ENCODE measurements around the gene CRIP2.
A peak's percentile ranks its signal among the peaks of the same experiment; 100 is the strongest.

CRIP2 gene

DNA sequence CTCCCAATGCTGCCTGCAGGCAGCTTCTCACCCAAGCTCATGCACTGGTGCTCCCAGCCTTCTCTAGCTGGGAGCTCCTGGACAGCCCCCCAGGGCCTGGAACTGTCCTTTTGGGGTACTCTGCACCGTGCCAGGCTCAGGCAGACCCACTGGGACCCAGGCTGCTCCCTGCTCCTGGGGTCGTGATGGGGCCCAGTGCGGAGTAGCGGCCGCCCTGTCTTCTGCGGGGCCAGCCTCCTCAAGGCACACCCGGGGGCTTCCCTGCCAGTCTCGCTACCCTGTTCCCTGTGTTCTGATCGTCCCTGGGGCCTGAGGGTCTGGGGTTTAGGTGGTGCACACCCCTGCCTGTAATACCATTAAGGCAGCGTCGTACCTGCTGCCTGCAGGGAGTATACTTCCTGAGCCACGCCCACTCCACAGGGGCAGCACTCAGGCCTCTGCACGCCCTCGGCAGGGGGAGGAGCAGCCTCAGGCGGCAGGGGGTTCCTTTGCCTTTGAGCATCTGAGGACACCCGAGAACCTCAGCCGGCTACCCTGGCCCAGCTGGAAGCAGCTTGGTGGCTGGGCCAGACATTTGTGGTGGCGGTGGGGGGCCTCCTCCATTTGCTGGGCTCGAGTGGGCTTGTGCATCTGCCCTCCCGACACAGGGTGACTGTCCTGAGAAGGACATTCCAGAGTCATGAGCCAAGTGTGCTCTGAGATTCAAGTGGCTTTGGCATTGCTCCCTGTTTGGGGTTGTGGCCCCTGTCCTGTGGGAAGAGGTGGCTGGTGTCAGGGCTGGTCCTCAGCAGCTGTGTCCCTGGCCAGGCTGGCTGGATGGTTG, 9.2 kb upstream of the CRIP2 start:
- DNase-seq, result peak; percentile 22

DNA sequence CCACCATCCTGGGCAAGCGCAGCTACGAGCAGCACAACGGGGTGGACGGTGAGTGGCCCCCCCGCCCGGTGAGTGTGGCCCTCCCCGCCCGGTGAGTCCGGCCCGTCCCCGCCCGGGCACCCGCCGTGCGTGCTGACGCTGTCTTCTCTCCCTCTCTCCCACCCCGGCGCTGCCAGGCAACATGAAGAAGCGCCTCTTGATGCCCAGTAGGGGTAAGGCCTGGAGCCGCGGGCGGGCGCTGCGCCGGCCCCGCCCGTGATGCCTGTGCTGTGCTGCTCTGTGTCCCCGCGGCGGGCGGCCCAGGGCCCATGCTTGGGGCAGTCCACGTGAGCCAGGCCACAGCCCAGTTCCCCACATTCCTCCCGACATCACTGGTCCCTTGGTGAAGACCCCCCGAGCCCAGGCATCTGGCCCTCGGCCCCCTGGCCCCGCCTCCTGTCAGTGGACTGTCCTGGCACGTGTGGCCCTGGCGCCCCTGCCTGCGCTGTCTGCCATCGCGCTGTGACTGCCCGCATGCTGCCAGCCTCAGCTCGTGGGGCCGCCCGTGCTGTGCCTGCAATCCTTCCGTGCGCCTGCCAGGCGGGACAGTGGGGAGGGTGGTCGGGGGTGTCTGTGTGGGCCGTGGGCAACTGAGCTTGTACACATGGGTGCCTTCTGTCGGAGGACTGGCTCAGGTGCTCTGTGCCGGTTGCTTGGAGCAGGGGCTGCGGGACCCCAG, 7.9 kb upstream of the CRIP2 start:
- DNase-seq, result no peak

DNA sequence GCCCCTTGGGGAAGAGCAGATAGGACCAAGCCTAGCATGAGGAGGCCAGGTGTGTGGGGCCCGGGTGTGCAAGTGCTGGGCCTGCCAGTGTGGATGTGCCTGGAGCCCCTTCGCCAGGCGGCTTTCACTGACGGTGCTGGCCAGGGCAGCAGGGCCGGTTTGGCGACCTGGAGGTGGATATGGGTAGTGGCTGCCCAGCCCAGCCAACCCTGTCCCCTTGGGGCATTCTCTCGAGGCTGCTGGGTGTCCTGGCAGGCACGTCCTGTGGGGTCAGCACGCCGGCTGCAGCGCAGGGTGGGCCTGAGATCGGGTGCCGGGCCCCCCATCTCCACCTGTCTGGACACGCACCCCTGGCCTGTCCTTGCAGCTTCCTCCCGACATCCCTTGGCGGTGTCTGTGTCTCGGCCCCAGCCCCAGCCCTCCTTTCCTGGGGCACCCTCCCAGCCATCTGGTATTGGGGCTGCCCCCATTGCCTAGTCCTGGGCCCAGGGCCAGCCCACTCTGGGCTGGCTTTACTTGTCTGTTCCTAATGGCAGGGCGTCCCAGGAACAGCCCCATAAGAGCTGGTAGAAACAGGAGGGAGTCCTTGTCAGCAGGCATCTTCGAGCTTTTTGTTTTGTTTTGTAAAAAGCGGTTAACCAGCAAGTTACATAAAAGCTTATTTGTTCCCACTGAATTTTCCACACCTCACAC, 7.2 kb upstream of the CRIP2 start:
- DNase-seq, result no peak

DNA sequence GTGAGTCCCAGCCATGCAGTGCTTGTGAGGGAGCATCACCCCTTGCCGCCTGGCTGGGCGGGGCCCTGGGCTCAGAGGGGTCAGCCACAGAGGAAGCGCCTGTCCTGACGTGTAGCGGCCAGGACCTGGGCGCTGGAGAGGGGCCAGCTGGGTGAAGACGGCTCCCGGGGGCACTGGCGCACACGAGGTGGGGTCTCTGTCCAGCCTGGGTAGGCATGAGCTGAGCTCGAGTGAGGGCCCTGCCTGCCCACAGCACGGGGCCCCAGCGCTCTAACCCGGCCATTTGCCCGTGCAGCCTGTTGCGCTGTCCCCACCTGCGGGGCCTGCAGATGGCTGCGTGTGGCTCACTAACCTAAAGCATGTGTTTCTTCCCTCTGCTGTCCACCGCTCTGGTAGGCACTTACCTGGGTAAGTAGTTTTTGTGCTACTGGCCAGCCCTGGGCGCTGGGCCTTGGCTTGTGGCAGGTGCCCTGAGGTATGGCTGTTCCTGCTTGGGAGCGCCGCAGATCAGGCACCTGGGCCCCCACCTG, 6.6 kb upstream of the CRIP2 start:
- no peak for DNase-seq

DNA sequence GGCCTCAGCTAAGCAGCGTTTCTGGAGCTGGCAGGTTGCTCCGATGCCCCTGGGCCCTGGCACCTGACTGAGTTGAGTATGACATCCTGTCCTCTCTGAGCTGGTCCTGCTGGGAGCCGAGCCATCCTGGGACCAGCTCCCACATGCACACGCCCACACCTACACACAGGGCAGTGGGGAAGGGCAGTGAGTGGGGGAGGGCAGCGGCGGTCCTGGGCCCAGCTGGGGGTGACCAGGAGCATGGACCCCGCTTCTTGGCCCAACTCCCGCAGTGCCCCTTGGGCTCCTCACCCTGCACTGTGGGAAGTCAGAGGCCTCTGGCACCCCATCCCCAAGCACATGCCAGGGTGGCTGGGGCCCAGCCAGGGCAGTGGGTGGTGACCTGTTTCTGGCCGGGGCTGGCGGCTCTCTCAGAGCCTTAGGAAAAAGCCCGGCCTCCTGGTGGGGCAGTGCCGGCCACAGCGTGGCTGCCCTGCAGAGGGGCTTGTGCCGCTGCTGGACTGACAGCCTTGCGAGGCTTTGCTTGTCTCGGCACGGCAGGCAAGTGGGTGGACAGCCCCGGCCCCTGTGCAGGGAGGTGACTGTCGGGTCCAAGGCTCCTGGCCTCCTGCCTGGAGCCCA, 5.9 kb upstream of the CRIP2 start:
- no peak for DNase-seq

DNA sequence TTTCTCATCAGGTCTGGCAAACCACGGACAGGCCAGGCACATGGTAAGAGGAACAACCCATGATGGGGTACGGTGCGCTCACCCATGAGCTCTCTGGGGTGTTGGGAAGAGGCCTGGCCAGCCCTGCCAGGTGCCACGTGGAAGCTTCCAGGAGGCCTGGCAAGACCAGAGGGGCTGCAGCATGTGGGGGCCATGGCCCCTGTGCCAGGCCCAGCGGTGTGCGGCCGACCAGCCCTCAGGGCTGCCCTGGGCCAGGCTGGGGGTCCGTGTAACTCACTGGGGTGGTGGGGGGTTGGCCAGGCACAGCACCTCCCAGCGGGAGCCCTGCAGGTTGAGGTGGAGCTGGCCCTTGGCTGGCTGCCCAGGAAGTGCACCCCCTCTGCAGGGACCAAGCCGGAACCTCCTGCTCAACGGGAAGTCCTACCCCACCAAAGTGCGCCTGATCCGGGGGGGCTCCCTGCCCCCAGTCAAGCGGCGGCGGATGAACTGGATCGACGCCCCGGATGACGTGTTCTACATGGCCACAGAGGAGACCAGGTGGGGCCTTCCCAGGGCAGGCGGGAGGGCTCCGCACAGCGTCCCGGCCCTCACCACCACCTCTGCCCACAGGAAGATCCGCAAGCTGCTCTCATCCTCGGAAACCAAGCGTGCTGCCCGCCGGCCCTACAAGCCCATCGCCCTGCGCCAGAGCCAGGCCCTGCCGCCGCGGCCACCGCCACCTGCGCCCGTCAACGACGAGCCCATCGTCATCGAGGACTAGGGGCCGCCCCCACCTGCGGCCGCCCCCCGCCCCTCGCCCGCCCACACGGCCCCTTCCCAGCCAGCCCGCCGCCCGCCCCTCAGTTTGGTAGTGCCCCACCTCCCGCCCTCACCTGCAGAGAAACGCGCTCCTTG, 4.9 kb upstream of the CRIP2 start:
- no peak for DNase-seq

DNA sequence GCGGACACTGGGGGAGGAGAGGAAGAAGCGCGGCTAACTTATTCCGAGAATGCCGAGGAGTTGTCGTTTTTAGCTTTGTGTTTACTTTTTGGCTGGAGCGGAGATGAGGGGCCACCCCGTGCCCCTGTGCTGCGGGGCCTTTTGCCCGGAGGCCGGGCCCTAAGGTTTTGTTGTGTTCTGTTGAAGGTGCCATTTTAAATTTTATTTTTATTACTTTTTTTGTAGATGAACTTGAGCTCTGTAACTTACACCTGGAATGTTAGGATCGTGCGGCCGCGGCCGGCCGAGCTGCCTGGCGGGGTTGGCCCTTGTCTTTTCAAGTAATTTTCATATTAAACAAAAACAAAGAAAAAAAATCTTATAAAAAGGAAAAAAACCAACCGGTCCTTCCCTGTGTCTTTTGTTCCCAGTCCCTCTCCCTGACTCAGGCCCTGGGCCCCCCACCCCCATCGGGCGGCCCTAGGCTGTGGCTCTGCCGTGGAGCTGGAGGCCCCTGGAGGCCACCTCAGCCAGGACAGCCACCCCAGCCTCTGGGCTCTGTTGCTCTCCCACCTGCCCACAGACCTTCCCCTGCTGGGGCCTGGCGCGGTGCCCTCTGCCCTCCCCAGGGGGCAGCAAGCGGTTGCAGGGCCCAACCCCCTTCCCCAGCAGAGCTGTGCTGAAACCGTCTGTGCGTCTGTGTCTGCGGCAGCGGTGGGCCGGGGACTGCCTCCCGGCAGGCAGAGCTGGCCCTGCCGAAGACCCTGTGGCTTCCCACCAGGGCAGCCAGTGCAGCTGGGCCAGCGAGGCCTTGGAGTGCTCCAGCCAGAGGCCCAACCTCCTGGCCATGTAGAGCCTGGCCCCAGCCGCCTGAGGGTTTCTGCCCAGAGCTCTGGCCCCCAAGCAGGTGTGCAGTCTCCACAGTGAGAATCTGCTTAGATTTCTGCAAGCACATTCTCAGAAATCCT, 4.0 kb upstream of the CRIP2 start:
- peak; percentile 19 for DNase-seq

DNA sequence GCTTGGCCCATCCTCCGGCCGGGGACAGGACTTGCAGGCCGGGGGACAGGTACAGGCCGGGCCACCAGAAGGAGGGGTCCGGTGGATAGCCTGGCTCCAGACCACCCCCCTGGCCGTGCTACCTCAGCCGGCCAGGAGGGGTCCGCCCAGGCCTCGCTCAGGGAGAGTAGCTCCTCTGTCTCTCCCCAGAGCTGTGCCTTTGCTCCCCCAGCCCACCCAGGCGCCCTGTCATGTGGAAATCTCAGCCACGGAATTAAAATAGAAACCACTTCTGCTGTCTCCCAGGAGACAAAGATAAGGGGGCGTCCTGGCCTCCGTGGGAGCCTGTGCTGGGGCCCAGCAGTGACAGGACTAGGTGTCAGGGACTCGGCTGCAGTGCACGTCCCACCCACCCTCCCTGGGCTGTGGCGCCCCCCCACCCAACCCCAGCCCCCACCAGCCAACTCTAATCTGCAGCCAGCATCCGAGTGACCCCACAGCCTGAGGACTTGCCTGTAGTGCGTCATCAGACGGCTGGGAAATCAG, 3.3 kb upstream of the CRIP2 start:
- no peak for DNase-seq

DNA sequence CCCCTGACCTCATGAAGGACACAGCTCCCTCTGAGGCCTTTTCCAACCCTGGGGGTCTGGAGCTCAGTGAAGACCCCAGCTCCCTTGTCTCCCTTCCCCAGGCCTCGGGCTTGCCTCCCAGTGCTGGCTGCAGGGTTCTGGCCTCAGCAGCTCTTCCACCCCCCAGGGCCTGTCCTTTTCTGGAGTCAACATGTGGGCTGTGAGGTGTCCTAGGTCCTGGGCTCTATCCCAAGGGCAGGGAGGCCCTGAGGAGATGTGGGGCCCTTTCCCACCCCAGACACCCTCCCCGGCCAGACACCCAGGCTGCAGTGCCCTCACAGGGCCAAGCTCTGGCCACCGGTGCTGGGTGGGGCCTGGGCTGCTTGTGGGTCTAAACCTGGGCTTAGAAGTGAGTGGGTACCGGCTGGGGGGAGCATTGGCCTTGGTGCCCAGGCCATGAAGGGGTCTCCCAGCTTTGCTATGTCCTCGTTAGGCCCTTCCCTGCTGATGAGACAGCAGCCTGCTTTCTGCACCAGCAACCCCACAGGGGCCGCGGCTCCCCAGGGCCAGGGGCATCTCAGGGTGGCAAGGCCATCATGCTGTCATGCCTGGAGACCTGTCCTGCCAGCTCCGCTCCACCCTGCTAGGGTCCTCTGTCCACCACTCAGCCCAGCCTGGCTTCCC, 2.7 kb upstream of the CRIP2 start:
- DNase-seq, result no peak

DNA sequence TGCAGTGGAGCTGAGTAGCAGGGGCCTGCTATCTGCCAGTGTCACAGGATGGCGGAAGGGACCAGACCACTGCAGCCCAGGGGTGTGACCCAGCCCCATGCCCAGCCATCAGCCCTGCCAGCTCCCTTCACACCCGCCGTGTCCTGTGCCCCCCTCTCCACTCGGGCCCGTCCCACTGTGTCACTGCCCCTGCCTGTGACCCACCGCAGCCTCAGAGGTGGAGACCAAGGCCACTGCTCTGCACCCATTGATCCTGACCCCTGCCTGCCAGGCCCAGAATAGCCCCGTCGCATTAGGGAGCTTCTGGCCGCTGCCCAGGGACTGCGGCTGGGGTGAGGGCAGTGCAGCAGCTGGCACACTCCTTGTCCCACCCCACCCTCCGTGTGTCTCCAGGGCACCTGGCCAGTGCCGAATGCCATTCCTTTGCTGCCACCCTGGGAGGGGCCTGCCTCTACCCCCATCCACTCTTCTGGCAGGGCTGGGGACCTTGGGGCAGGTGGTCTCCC, 2.1 kb upstream of the CRIP2 start:
- no peak for DNase-seq

DNA sequence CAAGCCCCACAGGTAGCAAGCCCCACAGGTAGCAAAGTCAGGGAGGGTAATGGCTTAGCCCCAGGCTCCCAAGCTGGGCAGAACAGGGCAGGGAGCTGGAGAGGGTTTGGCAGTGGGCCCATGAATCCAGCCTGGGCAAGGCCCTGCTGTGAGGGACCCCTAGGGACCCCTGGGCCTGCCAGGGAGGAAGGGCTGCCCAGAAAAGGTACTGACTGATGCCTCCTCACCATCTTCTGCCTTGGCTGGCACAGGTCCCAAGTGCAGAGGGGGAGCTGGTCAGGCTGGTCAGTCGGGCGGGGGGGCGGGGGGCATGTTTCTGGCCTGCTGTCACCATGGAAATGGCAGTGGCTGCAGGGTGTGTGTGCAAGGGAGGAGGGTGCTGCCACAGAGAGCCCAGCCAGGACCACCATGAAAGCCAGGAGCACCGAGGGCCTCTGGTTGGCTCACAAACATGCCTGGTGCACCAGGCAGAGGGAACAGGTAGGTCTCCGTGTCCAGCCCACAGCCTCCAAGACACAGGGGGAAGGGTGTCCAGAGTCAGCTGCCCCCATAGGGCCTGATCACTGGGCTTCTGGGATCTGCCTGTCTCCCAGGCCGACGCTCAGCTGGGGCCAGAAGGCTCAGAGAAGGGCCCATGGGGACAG, 1.5 kb upstream of the CRIP2 start:
- peak; percentile 56 for DNase-seq

DNA sequence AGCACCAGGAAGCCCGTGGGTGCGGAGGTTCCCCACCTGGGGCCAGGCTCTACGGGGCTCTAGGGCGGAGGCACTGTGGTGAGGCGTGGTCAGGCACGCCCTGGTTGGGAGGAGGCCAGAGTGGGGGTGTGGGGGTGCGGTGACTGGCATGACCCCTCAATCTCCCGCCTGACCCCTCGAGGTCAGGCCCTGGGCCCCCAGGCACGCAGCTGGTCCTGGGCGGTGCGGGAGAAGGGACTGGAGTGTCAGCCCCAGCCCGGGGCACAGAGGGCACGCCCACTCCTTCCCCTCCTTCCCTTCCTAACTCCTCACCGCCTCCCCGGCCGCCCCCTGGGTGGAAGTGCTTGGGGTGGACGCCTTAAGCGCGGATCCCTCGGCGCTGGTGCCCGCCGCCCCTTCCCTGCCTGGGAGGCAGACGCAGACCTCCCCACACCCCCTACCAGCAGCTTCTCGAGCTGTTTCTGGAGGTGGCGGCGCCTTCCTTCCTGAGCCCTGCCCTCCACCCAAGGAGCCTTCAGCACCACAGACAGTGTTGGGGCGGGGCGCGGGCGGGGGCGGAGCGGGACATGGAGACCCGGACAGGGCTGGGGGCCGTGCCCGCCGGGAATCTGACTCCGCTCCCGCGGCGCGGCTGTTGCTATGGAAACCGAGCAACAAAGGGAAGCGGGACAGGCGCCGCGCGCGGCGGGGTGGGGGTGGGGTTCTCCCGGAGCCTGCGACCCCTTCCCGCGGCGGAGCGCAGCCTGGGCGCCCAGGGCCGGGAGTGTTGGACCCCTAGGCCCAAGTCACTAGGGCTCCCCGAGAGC, 741 bp upstream of the CRIP2 start:
- peak; percentile 93 for DNase-seq

DNA sequence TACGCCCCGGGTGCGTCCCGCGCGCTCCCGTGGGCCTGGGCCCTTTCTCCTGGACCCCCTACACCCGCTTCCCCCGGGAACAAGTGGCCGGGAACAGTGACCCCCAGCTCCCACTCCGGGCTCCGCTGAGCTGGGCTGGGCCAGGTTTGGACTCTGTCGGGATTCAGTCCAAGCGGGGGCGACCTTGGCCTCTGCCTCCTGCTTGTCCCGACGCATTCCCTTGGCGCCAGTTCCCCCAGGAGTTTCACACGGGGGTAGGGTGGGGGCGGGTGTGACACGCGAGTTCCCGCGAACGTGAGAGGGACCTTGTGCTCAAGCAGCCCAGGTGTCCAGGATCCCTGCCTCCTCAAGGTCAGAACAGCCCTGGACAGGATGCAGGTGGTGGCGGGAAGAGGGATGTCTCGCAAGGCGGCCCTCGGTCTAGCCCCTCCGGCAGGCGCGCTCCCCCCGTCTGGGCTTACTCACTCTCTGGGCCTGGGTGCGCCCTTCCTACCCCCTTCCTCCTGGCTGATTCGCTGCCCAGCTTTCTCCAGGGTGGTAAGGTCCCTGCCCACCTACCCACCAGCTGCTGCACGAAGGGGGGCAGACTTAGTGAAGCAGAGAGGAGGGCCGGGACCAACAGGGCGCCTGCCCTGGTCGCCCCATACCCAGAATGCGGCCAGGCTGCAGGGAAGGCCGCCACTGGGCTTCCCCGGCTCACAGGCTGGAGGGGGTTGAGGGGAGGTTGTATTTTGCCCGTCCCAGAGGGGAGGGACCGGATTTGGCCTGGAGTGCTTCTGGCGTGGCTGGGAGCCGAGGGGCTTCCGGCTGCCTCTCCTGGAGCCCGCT, 862 bp downstream of the CRIP2 start:
- DNase-seq, result peak; percentile 35

DNA sequence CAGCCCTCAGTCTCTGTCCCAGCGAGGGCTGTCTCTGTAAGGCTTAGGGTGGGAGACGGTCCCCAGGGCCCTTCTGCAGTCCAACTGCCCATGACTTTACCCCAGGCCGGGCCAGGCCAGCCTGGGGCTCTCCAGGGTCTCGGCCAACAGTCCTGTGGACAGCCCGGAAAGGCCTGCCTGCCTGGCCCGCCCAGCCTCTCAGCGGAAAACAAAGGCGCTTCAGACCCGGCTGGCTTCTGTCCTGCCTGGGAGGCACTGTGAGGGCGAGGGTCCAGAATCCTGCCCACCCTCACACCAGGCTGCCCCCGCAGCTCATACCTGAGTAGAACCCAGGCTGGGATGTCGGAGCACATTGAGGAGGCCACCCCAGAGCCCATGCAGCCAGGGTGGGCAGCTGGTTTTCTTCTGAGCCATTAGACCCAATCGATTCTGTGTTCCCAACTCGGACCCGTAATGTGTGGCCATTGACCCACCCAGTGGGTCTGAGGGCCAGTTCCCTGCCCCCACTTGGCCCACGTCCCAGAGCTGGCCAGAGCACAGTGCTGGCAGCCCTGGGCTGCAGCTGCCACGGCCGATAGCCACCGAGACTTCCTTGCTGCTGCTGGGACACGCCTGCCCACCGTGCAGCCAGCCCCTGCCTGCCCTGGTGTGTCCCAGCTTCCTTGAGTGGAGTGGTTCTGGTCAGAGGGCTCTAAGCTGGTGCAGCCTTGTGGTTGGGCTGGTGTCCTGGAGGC, 1.6 kb downstream of the CRIP2 start:
- DNase-seq, result peak; percentile 18

DNA sequence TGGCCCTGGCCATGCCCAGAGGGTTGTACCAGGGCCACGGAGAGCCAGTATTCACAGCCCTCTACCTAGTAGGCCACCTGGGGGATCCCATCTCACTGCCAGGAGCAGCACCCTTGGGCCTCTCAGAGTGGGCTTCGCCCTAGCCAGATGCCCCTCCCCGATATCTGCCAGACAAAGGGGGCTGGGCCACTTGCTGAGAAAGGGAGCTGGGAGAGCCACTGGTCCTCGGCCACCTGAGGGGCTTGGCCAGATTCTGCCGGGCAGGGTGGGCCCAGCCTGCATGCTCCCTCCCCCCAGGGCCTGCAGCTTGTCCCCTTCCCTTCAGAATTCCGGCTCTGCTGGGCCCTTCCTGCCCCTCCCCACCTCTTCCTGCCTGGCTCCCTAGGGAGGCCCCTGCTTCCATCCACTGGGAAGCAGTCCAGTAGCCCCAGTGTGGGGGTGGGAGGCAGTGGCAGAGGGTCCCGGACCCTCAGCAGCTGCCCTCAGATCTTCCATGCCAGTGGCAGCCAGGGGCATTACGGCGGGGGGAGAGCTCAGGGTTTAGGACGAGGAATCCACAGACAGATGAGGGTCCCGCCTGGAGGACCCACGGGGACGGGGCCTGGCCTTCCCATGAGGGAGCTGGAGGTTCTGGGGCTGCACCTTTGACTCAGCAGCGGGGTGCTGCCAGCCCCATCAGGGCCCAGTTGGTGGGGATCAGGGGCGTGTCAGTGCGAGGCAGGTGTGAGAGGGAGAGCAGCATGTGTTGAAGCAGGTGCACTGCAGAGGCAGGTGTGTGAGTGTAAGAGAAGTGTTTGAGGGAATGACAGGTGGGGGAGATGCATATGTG, 2.4 kb downstream of the CRIP2 start:
- no peak for DNase-seq
